CD4-positive, alpha-beta memory T cell (primary cell): Measurements from ENCODE around the gene HTR1A. TPM values are rescaled to one million over a fixed set of nuclear protein-coding genes. Genes with fewer than 3 reads are reported as not detected.

Experiments
- CTCF ChIA-PET: fragments of 350-600 bp; sonication (Branson Sonifier 250); formaldehyde crosslinking; loops from one replicate; lab custom pipeline; 2021; ENCODE audit warnings: inconsistent platforms; ENCODE audit not compliant: partially characterized antibody; lab: Charles Lee
- POLR2A ChIA-PET: fragments of 350-600 bp; sonication (Branson Sonifier 250); formaldehyde crosslinking; loops from one replicate; lab custom pipeline; 2021; ENCODE audit not compliant: partially characterized antibody; lab: Charles Lee
- DNase-seq, 5 donors: peaks; one replicate each; pipeline versions ENCODE4 v3.0.0 to v3.0.0-alpha.2; 2020 to 2022; ENCODE audit warnings: mixed read lengths in 1 of 5
- H3K27ac ChIP-seq: one replicate; pipeline ENCODE4 v1.7.0; 2013; ENCODE audit warnings: low read depth, low read length
- H3K27me3 ChIP-seq: 2 replicates; pipeline ENCODE4 v1.7.0; 2013; ENCODE audit warnings: mild to moderate bottlenecking, low read length, moderate library complexity; ENCODE audit not compliant: insufficient read depth
- H3K36me3 ChIP-seq: 2 replicates; pipeline ENCODE4 v1.7.0; 2013; ENCODE audit warnings: mild to moderate bottlenecking, low read length, moderate library complexity; ENCODE audit not compliant: insufficient read depth
- H3K4me1 ChIP-seq: 2 replicates; pipeline ENCODE4 v1.7.0; 2013; ENCODE audit warnings: mild to moderate bottlenecking, low read length, moderate library complexity; ENCODE audit not compliant: insufficient read depth
- H3K4me3 ChIP-seq, 2 donors: one replicate each; pipeline ENCODE4 v1.7.0; 2013; ENCODE audit warnings: low read length in 2 of 2, mild to moderate bottlenecking in 1 of 2
- H3K9me3 ChIP-seq, 2 donors: one replicate each; pipeline ENCODE4 v1.7.0; 2013; ENCODE audit warnings: low read length in 2 of 2, control low read depth in 1 of 2; ENCODE audit not compliant: control insufficient read depth in 1 of 2
- H3K27ac Mint-ChIP-seq, 7 donors: one replicate each; pipeline ENCODE4 v1.8.0; 2020 to 2021; ENCODE audit warnings: mixed read lengths in 7 of 7, mild to moderate bottlenecking in 6 of 7, inconsistent platforms in 3 of 7, moderate library complexity in 3 of 7
- H3K27me3 Mint-ChIP-seq, 2 donors: one replicate each; pipeline ENCODE4 v1.8.0; 2020 to 2021; ENCODE audit warnings: mixed read lengths in 2 of 2
- H3K36me3 Mint-ChIP-seq, 2 donors: one replicate each; pipeline ENCODE4 v1.8.0; 2020 to 2021; ENCODE audit warnings: mixed read lengths in 2 of 2, inconsistent platforms in 1 of 2, mild to moderate bottlenecking in 1 of 2
- H3K4me1 Mint-ChIP-seq, 4 donors: one replicate each; pipeline ENCODE4 v1.8.0; 2020 to 2021; ENCODE audit warnings: mixed read lengths in 4 of 4, mild to moderate bottlenecking in 1 of 4
- H3K4me3 Mint-ChIP-seq, 8 donors: one replicate each; pipeline ENCODE4 v1.8.0; 2020 to 2021; ENCODE audit warnings: mixed read lengths in 8 of 8, mild to moderate bottlenecking in 7 of 8, moderate library complexity in 6 of 8, inconsistent platforms in 3 of 8
- H3K9me3 Mint-ChIP-seq, 8 donors: one replicate each; pipeline ENCODE4 v1.8.0; 2020 to 2021; ENCODE audit warnings: mixed read lengths in 8 of 8, mild to moderate bottlenecking in 5 of 8, inconsistent platforms in 3 of 8, moderate library complexity in 1 of 8
- intact Hi-C: fragments of 100-400 bp; cut with micrococcal nuclease; formaldehyde crosslinking; loops from one replicate; pipeline ENCODE4 v1.15.1; 2023
- polyA plus RNA-seq, 2 donors: library from polyadenylated mRNA; unstranded; fragments of 300-500 nt; fragmentation: Illumina TruSeq; gene quantifications; one replicate each; pipeline ENCODE4 v1.2.3, GENCODE V29; 2021
- total RNA-seq, 2 experiments: library from RNA; stranded (reverse); gene quantifications; one replicate each; pipeline ENCODE4 v1.2.3, GENCODE V29; 2021

HTR1A gene
- total and polyA plus RNA-seq, 4 experiments from 2014 or later: not detected

DNA sequence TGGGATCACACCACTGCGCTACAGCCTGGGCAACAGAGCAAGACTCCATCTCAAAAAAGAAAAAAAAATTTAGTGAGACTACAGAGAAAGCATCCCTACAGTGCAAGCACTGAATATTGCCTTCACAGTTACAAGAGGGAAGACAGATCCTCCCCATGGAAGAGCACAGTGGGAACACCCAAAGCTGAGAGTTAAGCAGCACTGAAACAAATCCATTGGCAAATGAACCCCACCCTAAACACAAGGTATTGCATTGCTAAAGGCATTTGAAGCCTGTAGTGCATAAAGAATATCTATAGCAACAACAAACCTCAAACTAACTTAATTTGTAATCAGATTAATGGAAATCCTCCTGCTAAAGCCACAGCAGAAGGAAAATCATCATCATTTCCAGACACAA is 27.1 kb downstream of the HTR1A start:
- Mint-ChIP-seq H3K4me1 (no peaks in the 10 kb centered on the region), H3K36me3 (no peaks in the 10 kb centered on the region), H3K27me3 (no peaks in the 10 kb centered on the region), H3K27ac (no peak overlapping the region), H3K4me3 (no peak overlapping the region), H3K9me3 (peaks cover 0 to 19% (median 7%) of the 10 kb centered on the region in 8 donors)
- Histone ChIP-seq H3K27me3 (no peaks in the 10 kb centered on the region), H3K36me3 (no peaks in the 10 kb centered on the region), H3K4me1 (no peaks in the 10 kb centered on the region), H3K9me3 (no peaks in the 10 kb centered on the region), H3K27ac (no peak overlapping the region), H3K4me3 (no peak overlapping the region)
- no peak for DNase-seq
- intact Hi-C loops: no loop called here
- ChIA-PET CTCF (no interaction called here), POLR2A (no interaction called here)

DNA sequence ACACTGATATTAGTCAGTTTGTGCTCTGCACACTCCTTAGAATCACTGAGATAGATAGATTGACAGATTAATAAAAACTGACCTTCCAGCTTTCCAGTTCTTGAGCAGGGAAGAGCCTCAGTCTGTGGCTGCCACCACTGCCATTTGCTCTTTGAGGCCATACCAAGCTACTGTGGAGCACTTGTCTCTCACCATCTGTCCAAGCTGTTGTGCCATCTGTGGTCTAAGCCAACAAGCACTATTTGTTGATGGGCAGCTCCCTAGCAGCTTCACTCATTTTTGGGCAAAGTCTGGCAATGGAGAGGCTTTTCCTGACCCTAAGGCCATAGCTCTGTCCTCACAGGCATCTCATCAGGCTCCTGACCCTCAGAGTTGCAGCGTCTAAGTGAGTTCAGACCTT is 30.4 kb downstream of the HTR1A start:
- Histone ChIP-seq H3K4me1 (no peaks in the 10 kb centered on the region), H3K9me3 (no peaks in the 10 kb centered on the region), H3K36me3 (no peaks in the 10 kb centered on the region), H3K4me3 (no peak overlapping the region), H3K27me3 (no peaks in the 10 kb centered on the region), H3K27ac (no peak overlapping the region)
- Mint-ChIP-seq H3K4me3 (no peak overlapping the region), H3K27me3 (no peaks in the 10 kb centered on the region), H3K9me3 (peaks cover 0 to 15% (median 4%) of the 10 kb centered on the region in 8 donors), H3K4me1 (no peaks in the 10 kb centered on the region), H3K36me3 (no peaks in the 10 kb centered on the region), H3K27ac (no peak overlapping the region)
- no peak for DNase-seq
- intact Hi-C loops: no loop called here
- POLR2A ChIA-PET: no interaction called here
- CTCF ChIA-PET: no interaction called here

DNA sequence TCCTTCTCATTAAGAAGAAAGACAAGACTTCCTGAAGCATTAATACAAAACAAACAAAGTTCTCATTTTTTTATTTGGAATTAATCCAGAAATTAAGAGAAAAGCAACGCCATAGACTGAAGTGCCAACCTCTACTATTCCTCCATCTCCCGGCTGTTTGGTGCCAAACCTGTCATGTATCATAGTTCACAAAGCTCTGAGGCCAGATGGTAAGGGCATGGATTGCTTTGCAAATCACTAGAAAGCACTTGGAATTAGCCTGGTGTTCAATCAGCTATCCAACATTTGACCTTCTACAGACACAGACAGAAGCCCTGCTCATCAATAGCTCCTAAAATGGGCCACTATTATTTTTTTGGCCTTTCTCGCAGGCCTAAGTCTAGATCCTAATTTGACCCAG is 33.8 kb downstream of the HTR1A start:
- Histone ChIP-seq H3K4me3 (no peak overlapping the region), H3K9me3 (no peaks in the 10 kb centered on the region), H3K27me3 (no peaks in the 10 kb centered on the region), H3K27ac (no peak overlapping the region), H3K4me1 (no peaks in the 10 kb centered on the region), H3K36me3 (no peaks in the 10 kb centered on the region)
- H3K4me3 Mint-ChIP-seq: no peak overlapping the region
- H3K36me3 Mint-ChIP-seq: no peaks in the 10 kb centered on the region
- no peaks in the 10 kb centered on the region for H3K27me3 Mint-ChIP-seq
- no peak for DNase-seq
- CTCF ChIA-PET: no interaction called here
- no peak overlapping the region for H3K27ac Mint-ChIP-seq
- H3K9me3 Mint-ChIP-seq: peaks cover 0 to 8% (median 4%) of the 10 kb centered on the region in 8 donors
- POLR2A ChIA-PET: no interaction called here
- intact Hi-C loops: no loop called here
- H3K4me1 Mint-ChIP-seq: no peaks in the 10 kb centered on the region

DNA sequence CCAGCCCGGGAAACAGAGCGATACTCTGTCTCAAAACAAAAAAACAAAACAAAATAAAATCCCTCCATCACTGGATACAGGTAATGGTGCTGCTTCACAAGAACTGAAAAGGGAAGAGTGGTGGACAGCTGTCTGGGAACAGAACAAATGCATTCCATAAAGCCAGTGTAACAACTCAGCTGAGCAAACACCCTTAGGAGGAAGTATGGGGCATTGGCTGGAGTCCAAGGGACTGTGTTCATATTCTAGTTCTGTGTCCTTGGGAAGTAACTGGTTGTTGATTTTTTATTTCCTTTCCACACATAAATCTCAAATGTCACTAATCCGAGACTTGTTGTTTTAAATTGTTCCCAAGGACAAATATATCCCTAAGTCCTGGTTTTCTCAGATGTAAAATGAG is 38.3 kb downstream of the HTR1A start:
- ChIA-PET POLR2A (no interaction called here), CTCF (no interaction called here)
- H3K9me3 ChIP-seq: no peaks in the 10 kb centered on the region
- H3K4me3 ChIP-seq: no peak overlapping the region
- H3K27me3 Mint-ChIP-seq: no peaks in the 10 kb centered on the region
- no peaks in the 10 kb centered on the region for H3K4me1 Mint-ChIP-seq
- no peak for DNase-seq
- H3K36me3 Mint-ChIP-seq: no peaks in the 10 kb centered on the region
- peaks cover 0 to 13% (median under 1%) of the 10 kb centered on the region in 8 donors for H3K9me3 Mint-ChIP-seq
- H3K4me3 Mint-ChIP-seq: no peak overlapping the region
- H3K27ac Mint-ChIP-seq: no peak overlapping the region
- intact Hi-C loops: no loop called here
- no peaks in the 10 kb centered on the region for H3K27me3 ChIP-seq
- H3K27ac ChIP-seq: no peak overlapping the region
- H3K36me3 ChIP-seq: no peaks in the 10 kb centered on the region
- H3K4me1 ChIP-seq: no peaks in the 10 kb centered on the region

DNA sequence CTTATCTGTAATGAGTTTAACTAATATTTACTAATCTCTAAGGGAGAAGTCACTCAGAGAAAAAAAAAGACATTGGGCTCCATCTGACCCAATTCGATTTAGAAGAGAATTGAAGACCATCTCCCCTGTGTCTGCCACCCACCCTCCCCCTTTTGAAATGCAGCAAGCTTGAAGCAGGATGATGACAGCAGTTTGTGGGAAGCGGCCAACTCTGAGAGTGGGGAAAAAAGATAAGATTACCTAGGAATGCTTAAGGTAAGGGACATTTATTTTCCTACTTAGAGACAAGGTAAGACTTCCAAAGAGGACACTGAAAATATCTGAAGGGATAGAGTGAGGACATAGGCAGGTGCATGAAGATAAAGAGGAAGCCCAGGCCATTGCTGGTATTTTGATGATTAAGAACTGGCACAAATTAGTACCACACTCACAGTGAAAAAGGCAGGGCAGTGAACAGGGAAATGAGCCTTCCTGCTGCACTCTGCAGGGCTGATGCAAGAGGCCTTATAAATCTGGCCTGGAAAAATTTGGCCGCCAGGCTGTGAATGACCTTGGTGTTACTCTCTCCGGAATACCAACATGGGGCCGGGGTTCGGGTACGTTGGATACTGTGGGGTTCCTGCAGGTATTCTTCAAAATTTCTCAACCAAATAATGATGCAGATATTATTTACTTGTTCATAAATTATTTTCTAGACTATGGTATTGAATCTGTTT is 42.3 kb downstream of the HTR1A start:
- POLR2A ChIA-PET: no interaction called here
- no peaks in the 10 kb centered on the region for H3K36me3 Mint-ChIP-seq
- intact Hi-C loops: no loop called here
- no peak for DNase-seq
- Histone ChIP-seq H3K27ac (no peak overlapping the region), H3K36me3 (no peaks in the 10 kb centered on the region), H3K27me3 (no peaks in the 10 kb centered on the region), H3K4me3 (no peak overlapping the region), H3K9me3 (no peaks in the 10 kb centered on the region), H3K4me1 (no peaks in the 10 kb centered on the region)
- no peak overlapping the region for H3K4me3 Mint-ChIP-seq
- CTCF ChIA-PET: no interaction called here
- H3K27ac Mint-ChIP-seq: no peak overlapping the region
- H3K4me1 Mint-ChIP-seq: no peaks in the 10 kb centered on the region
- no peaks in the 10 kb centered on the region for H3K27me3 Mint-ChIP-seq
- peaks cover 0 to 13% (median under 1%) of the 10 kb centered on the region in 8 donors for H3K9me3 Mint-ChIP-seq

DNA sequence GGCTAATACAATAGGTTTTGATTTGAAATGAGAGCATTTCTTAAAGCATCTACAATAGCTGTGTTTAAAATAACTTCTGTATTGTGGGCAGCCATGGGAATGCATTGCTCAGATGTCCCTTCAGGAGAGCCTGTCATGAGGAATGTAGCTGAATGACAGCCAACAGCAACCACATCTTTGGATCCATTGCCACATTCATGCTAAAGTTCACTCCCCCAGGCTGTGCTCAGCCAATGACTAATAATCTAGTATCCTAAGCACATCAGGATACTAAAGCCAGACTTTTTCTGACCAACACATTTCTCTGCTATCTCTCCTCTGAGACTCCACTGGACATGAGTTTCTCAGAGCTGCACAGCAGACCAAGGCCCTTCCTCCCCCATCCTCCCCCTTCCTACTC is 45.5 kb downstream of the HTR1A start:
- Histone ChIP-seq H3K4me3 (no peak overlapping the region), H3K9me3 (no peaks in the 10 kb centered on the region), H3K4me1 (no peaks in the 10 kb centered on the region), H3K27me3 (no peaks in the 10 kb centered on the region), H3K27ac (no peak overlapping the region), H3K36me3 (no peaks in the 10 kb centered on the region)
- DNase-seq: no peak
- Mint-ChIP-seq H3K4me3 (no peak overlapping the region), H3K27me3 (no peaks in the 10 kb centered on the region), H3K4me1 (no peaks in the 10 kb centered on the region), H3K9me3 (peaks cover 0 to 12% (median 5%) of the 10 kb centered on the region in 8 donors), H3K36me3 (no peaks in the 10 kb centered on the region), H3K27ac (no peak overlapping the region)
- intact Hi-C loops: no loop called here
- ChIA-PET CTCF (no interaction called here), POLR2A (no interaction called here)

DNA sequence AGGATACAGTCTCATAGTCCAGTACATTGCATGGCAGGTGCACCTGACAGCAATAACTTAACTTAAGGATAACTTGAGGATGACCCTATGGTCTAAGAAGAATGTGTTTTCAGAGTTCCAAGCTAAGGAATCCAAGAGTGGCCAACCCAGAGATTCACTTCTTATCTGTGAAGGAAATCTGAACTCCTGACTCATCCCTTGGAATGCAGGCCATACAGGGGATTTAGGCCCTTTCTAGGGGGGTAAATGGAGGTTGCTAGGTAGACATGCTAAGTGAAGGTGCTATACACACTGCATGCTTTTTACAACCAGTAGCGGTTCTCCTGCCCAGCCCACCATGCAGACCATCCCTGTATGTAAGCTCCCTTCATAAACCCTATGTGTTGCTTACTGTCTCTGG is 50.4 kb downstream of the HTR1A start:
- Mint-ChIP-seq H3K4me3 (no peak overlapping the region), H3K4me1 (no peaks in the 10 kb centered on the region), H3K27ac (no peak overlapping the region), H3K9me3 (peaks cover 0 to 10% (median 3%) of the 10 kb centered on the region in 8 donors), H3K36me3 (no peaks in the 10 kb centered on the region), H3K27me3 (no peaks in the 10 kb centered on the region)
- H3K27me3 ChIP-seq: no peaks in the 10 kb centered on the region
- H3K36me3 ChIP-seq: no peaks in the 10 kb centered on the region
- H3K9me3 ChIP-seq: no peaks in the 10 kb centered on the region
- H3K4me3 ChIP-seq: no peak overlapping the region
- intact Hi-C loops: no loop called here
- H3K4me1 ChIP-seq: no peaks in the 10 kb centered on the region
- ChIA-PET CTCF (no interaction called here), POLR2A (no interaction called here)
- H3K27ac ChIP-seq: no peak overlapping the region
- DNase-seq: no peak
